Measurements from ENCODE around the gene FNBP1. TPM values are rescaled to one million over a fixed set of nuclear protein-coding genes. Genes with fewer than 3 reads are reported as not detected.

The FNBP1 gene
- total RNA-seq, 1 experiment from 2014 or later, result 53.6 TPM

DNA sequence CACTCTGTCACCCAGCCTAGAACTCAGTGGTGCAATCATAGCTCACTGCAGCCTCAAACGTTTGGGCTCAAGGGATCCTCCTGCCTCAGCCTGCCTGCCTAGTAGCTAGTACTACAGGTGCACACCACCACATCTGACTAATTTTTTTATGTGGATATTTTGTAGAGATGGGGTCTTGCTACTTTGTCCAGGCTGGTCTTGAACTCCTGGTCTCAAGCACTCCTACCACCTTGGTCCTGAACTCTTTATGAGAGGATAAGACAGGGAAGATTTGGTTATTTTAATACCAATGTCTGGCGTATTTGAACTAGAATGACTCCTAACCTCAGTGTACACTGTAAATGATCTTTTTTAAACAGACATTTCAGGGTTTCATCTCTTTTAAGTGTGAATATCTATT lies 19.8 kb upstream of the FNBP1 start:
- no peaks in the 10 kb centered on the region for H3K36me3 ChIP-seq (ENCODE audit: control insufficient read depth, insufficient read depth, low read length)
- ATAC-seq (no peak), DNase-seq (ENCODE audit: low read depth, low spot score) (no peak)
- H3K4me1 ChIP-seq (ENCODE audit: control insufficient read depth, insufficient read depth, low read length), result no peaks in the 10 kb centered on the region
- H3K27ac ChIP-seq (ENCODE audit: low read length), result no peak overlapping the region
- H3K27me3 ChIP-seq (ENCODE audit: control insufficient read depth, insufficient read depth, low read length), result no peaks in the 10 kb centered on the region
- TF ChIP-seq, protein P1, sequence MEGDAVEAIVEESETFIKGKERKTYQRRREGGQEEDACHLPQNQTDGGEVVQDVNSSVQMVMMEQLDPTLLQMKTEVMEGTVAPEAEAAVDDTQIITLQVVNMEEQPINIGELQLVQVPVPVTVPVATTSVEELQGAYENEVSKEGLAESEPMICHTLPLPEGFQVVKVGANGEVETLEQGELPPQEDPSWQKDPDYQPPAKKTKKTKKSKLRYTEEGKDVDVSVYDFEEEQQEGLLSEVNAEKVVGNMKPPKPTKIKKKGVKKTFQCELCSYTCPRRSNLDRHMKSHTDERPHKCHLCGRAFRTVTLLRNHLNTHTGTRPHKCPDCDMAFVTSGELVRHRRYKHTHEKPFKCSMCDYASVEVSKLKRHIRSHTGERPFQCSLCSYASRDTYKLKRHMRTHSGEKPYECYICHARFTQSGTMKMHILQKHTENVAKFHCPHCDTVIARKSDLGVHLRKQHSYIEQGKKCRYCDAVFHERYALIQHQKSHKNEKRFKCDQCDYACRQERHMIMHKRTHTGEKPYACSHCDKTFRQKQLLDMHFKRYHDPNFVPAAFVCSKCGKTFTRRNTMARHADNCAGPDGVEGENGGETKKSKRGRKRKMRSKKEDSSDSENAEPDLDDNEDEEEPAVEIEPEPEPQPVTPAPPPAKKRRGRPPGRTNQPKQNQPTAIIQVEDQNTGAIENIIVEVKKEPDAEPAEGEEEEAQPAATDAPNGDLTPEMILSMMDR (IDR thresholded peaks at IDR 0.05), result no peak
- no peak for TF ChIP-seq SIN3A (IDR thresholded peaks at IDR 0.05; ENCODE audit: borderline replicate concordance, insufficient read depth, low read depth, low read length)
- TF ChIP-seq POLR2AphosphoS5 (IDR thresholded peaks at IDR 0.05; ENCODE audit: low read depth, low read length), result no peak
- TF ChIP-seq, protein P2, sequence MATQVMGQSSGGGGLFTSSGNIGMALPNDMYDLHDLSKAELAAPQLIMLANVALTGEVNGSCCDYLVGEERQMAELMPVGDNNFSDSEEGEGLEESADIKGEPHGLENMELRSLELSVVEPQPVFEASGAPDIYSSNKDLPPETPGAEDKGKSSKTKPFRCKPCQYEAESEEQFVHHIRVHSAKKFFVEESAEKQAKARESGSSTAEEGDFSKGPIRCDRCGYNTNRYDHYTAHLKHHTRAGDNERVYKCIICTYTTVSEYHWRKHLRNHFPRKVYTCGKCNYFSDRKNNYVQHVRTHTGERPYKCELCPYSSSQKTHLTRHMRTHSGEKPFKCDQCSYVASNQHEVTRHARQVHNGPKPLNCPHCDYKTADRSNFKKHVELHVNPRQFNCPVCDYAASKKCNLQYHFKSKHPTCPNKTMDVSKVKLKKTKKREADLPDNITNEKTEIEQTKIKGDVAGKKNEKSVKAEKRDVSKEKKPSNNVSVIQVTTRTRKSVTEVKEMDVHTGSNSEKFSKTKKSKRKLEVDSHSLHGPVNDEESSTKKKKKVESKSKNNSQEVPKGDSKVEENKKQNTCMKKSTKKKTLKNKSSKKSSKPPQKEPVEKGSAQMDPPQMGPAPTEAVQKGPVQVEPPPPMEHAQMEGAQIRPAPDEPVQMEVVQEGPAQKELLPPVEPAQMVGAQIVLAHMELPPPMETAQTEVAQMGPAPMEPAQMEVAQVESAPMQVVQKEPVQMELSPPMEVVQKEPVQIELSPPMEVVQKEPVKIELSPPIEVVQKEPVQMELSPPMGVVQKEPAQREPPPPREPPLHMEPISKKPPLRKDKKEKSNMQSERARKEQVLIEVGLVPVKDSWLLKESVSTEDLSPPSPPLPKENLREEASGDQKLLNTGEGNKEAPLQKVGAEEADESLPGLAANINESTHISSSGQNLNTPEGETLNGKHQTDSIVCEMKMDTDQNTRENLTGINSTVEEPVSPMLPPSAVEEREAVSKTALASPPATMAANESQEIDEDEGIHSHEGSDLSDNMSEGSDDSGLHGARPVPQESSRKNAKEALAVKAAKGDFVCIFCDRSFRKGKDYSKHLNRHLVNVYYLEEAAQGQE (IDR thresholded peaks at IDR 0.05; ENCODE audit: insufficient read depth in 1 of 2, low read depth in 2 of 2, low read length in 1 of 2), result no peak
- no peak for TF ChIP-seq TCF7L2 (IDR thresholded peaks at IDR 0.05; ENCODE audit: low read depth, low read length)
- CTCF ChIA-PET, result no interaction called here
- BruUV-seq (replicated peaks), result no TSS peak
- intact Hi-C loops (cut with micrococcal nuclease; ENCODE audit: unreplicated experiment), result no loop called here
- H3K9me3 ChIP-seq (ENCODE audit: control insufficient read depth, insufficient read depth, low read depth, low read length), result no peaks in the 10 kb centered on the region
- in situ Hi-C loops (cut with HindIII; ENCODE audit: low pct_unique_long_range_greater_than_20kb, low sequenced_read_pairs), result no loop called here
- POLR2A ChIA-PET, result interaction anchor here (0.7 kb wide), 1 partner anchor 143 kb away, joined by 5 read pairs; no protein-coding TSS in a partner anchor
- H3K4me3 ChIP-seq (ENCODE audit: low read depth in 2 of 2, low read length in 2 of 2), result no peak overlapping the region

DNA sequence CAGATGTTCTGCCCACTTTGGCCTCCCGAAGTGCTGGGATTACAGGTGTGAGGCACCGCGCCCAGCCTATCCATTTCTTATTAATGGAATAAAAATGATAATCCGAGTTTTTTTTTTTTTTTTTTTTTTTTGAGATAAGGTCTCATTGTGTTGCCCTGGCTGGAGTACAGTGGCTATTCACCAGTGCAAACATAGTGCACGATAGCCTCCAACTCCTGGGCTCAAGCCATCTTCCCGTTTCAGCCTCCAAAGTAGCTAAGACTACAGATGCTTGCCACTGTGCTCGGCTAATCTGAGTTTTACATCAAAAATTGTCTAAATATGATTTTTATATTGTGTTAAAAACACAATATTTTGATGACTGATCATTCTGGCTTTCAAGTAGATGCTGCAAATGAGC lies 17.3 kb upstream of the FNBP1 start:
- H3K36me3 ChIP-seq (ENCODE audit: control insufficient read depth, insufficient read depth, low read length), result no peaks in the 10 kb centered on the region
- no TSS peak for BruUV-seq (replicated peaks)
- no peak for ATAC-seq
- DNase-seq (ENCODE audit: low read depth, low spot score), result no peak
- in situ Hi-C loops (cut with HindIII; ENCODE audit: low pct_unique_long_range_greater_than_20kb, low sequenced_read_pairs), result no loop called here
- H3K4me1 ChIP-seq (ENCODE audit: control insufficient read depth, insufficient read depth, low read length), result no peaks in the 10 kb centered on the region
- CTCF ChIA-PET, result no interaction called here
- H3K4me3 ChIP-seq (ENCODE audit: low read depth in 2 of 2, low read length in 2 of 2), result no peak overlapping the region
- no peak overlapping the region for H3K27ac ChIP-seq (ENCODE audit: low read length)
- POLR2A ChIA-PET, result no interaction called here
- H3K9me3 ChIP-seq (ENCODE audit: control insufficient read depth, insufficient read depth, low read depth, low read length), result no peaks in the 10 kb centered on the region
- H3K27me3 ChIP-seq (ENCODE audit: control insufficient read depth, insufficient read depth, low read length), result no peaks in the 10 kb centered on the region
- TF ChIP-seq TCF7L2 (IDR thresholded peaks at IDR 0.05; ENCODE audit: low read depth, low read length), result no peak
- TF ChIP-seq, protein P2 (IDR thresholded peaks at IDR 0.05; ENCODE audit: insufficient read depth in 1 of 2, low read depth in 2 of 2, low read length in 1 of 2), result no peak
- intact Hi-C loops (cut with micrococcal nuclease; ENCODE audit: unreplicated experiment), result no loop called here
